NOMO-1 treated with dmso at 0.1 percent for 144 hours (cell line): ENCODE measurements around the gene ATP5IF1.
A peak's percentile ranks its signal among the peaks of the same experiment; 100 is the strongest.

Experiments used
- DNase-seq: peaks from one replicate; lab custom pipeline; 2025; ENCODE audit not compliant: unreplicated experiment; lab: John Stamatoyannopoulos, UW

Gene ATP5IF1

GRCh38 chr1:28235755-28236655, at the start of gene ATP5IF1:
TSS of gene ATP5IF1 (plus strand) at chr1:28236124. CDS start at chr1:28236184, 60 bp downstream.
- DNase-seq: peak; percentile 99

- no peak for DNase-seq
These were observed 45.5 kb upstream of the ATP5IF1 start for GRCh38 chr1:28190337-28190979.

- DNase-seq: no peak
These were observed 44.8 kb upstream of the ATP5IF1 start for GRCh38 chr1:28190996-28191645.

- DNase-seq: no peak
These were observed 42.2 kb upstream of the ATP5IF1 start for GRCh38 chr1:28193701-28194161.

DNA sequence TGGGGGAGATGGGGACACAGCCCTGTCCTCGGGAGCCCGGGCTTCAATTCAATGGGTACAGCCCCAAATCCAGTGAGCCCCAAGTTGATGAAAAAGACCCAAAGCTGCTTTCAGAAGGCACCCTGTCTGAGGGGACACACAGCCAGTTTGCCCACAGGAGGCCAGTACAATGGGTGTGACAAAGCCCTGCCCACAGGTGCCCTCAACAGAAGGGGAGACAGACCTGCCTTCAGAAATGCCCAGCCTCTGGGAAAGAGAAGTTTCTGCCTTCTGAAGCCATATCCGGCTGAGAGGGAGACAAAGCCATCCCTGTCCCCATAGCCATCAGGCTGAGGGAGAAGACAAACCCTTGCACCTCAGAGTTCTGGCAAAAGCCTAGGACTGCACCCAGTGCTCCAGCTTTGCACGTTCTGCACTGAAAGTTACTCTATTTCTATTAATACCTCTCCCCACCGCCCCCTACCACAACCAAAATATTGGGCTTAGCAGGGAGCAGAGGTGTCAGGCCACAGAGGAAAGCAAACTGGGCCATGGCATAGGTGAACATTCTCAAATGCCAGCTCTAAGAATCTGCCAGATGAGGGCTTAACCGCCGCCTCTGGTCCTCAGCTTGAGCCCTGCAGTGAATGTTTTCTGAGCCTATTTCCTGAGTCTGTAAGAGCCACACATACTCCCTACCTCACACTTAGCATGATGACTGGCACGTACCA, 41.4 kb upstream of the ATP5IF1 start:
- DNase-seq: no peak

- DNase-seq: no peak
These were observed 40.1 kb upstream of the ATP5IF1 start for GRCh38 chr1:28195780-28196179.

GRCh38 chr1:28196330-28196729, 39.6 kb upstream of the ATP5IF1 start:
- DNase-seq: no peak

DNA sequence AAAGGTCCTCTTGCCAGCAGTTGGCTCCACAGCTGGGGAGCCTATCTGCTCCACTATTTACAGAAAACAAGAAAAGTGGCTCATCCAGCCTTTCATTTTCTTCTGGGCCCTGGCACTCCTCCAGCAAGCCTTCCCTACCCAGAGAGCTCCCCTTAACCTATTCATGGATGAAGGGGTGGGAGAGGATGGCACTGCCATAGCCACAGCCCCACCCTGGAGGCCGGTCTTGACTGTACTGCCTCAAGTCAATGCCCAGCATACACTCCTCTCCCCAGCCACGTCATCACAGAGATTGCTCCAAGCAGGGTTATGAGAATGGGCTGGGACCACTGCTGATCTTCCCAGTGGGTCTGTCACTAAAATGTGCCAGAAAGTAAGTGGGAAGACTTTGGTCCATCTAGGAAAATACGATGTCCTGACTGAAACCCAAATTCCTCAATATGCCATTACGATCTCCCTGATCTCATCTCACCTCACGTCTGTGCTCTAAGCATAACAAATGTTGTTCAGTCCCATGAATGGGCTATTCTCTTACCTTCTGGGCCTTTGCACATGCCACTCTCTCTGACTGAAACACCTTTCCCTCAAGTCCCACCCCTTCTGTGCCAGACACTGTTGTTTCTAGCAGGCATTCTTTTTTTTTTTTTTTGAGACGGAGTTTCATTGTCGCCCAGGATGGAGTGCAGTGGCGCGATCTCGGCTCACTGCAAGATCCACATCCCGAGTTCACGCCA, 38.1 kb upstream of the ATP5IF1 start:
- no peak for DNase-seq

DNA sequence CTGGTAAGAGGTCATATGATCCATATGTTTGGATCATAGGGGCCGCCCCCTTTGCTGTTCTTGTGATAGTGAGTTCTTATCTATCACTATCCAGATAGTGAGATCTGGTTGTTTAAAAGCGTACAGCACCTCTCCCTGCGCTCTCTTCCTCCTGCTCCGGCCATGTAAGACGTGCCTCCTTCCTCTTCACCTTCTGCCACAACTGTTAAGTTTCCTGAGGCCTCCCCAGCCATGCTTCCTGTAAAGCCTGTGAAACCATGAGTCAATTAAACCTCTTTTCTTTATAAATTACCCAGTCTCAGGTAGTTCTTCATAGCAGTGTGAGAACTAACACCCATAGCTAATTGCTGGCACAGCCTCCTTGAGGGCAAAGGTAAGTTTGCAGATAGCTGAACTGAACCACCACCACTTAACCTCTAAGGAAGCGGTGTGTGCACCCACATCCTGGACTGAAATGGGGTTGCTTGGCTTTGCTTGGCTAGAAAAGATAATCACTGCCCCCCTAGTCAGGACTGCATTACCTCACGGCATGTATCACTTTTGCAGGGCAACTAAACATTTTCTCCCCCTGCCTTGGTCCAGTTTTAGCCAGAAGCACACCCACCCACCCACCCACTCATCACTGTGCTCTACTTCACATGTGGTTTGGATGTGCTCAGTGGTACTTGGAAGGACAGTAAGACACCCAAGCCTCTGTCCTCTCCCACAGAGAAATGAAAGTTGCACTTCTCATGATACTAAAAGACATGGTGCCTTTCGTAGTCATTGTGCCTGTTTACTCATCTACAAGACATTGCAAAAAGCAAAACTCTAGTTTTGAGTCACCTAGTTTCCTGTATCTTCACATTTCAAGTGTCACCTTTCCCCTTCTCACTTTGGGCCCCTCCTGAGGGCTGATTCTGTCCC, 36.3 kb upstream of the ATP5IF1 start:
- no peak for DNase-seq

DNA sequence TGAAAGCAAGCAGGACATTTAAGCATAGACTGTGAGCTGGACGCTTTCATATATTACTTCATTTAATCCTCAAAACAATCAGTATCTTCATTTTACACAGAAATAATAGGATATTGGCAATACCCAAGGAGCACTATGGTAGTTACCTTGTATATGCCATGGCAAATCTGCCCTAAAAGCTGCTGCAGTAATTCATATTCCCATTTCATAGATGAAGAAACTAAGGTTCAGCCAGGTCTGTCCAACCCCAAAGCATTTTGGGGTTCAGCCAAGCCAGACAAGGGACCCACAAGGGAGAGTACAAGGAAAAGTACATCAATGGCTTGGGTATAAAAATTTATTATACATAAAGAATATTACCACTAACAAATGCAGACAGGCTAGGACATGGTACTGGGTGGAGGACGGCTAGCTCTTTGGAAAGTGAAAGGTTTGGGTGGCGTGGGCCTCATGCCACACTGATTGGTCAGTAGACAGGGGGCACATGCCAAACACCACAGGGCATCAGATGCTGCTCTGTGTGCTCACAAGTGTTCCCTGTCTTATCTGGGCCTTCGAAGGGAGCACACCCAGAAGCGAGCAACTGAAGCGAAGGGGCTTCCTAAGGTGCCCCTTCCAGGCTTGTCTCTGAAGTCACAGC, 35.6 kb upstream of the ATP5IF1 start:
- no peak for DNase-seq

DNA sequence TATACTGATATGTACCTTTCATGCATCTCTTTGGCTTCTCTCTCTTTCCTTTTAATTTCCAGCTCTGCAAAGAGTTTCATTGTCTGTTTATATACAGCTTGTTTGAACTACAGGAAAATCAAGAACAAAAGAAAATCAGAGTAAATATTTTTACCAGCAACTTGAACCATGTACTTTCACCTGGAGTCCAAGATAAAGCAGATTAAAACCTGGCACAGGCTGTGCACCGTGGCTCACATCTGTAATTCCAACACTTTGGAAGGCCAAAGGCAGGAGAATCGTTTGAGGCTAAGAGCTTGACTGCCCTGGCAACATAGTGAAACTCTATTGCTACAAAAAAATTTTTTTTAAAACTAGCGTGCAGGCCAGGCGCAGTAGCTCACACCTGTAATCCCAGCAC, 30.7 kb upstream of the ATP5IF1 start:
- no peak for DNase-seq

- DNase-seq: peak; percentile 31
These were observed 27.0 kb upstream of the ATP5IF1 start for GRCh38 chr1:28208818-28209441.

- DNase-seq: no peak
These were observed 26.2 kb upstream of the ATP5IF1 start for GRCh38 chr1:28209700-28210099.

DNA sequence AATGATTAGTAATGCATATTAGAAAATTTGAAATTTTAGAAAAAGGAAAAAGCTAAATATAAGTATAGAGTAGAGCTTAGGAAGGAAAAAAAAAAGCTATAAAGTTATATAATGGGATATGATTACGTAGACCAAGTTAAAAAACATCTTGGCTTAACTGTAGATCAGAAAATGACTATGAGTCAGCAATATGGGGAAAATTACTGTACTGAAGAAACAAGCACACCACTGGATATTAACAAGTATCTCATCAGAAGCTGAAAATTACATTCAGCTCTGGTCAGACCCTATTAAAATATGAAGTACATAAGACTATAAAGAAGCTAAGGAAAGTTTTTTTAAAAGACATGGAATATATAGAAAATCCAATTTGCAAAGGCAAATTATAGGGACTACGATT, 22.6 kb upstream of the ATP5IF1 start:
- no peak for DNase-seq

DNA sequence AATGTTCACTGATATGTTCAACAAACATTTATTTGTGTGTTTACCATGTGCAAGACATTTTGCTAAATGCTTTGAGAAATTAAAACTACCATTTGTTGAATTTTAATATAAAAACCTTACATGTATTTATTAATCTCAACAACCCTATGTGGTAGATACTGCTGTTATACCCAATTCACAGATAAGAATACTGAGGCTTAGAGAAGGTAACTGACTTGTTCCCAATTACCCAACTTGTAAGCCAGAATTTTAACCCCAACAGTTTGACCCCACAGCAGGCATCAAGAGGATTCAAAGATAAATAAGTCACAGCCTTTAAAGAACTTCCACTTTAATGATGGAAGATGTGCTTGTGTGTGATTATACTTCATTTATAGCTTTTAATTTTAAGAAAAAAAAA, 6.8 kb upstream of the ATP5IF1 start:
- DNase-seq: no peak

- DNase-seq: no peak
These were observed 5.9 kb upstream of the ATP5IF1 start for GRCh38 chr1:28229996-28230395.

GRCh38 chr1:28232558-28233263, 3.2 kb upstream of the ATP5IF1 start, which contains the start of gene DNAJC8:
TSS of gene DNAJC8 (minus strand) at chr1:28233029. CDS start at chr1:28232998, 31 bp downstream.
- DNase-seq: peak; percentile 94

- no peak for DNase-seq
These were observed 2.7 kb upstream of the ATP5IF1 start for GRCh38 chr1:28233264-28233606.
